Upper lobe of left lung (tissue), 6 donors: ENCODE results near the gene MTRR. TPM values are rescaled to one million over a fixed set of nuclear protein-coding genes. Genes with fewer than 3 reads are reported as not detected.

ENCODE experiments used
- ATAC-seq, 2 donors: fragments of 200-7000 bp; cut with Tn5 transposase; one replicate each; pipeline ENCODE4 v1.9.1; 2022; ENCODE audit warnings: mild to moderate bottlenecking in 2 of 2, moderate library complexity in 2 of 2; ENCODE audit not compliant: low FRiP score in 2 of 2
- DNase-seq, 2 donors: peaks; one replicate each; pipeline ENCODE4 v3.0.0-alpha.2; 2019 to 2020
- H3K27ac ChIP-seq, 4 donors: fragments of 200-600 bp; sonication (generic); one replicate each; pipeline ENCODE4 v1.5.1; 2016 to 2019
- H3K27me3 ChIP-seq, 4 donors: fragments of 200-600 bp; sonication (generic); one replicate each; pipeline ENCODE4 v1.5.1; 2017 to 2019
- H3K36me3 ChIP-seq, 4 donors: fragments of 200-600 bp; sonication (generic); one replicate each; pipeline ENCODE4 v1.5.1; 2016 to 2019
- H3K4me1 ChIP-seq, 4 donors: fragments of 200-600 bp; sonication (generic); one replicate each; pipeline ENCODE4 v1.5.1; 2018 to 2019
- H3K4me3 ChIP-seq, 4 donors: fragments of 200-600 bp; sonication (generic); one replicate each; pipeline ENCODE4 v1.5.1; 2017 to 2019; ENCODE audit warnings: mild to moderate bottlenecking in 2 of 4, moderate library complexity in 1 of 4
- H3K9me3 ChIP-seq, 4 donors: fragments of 200-600 bp; sonication (generic); one replicate each; pipeline ENCODE4 v1.5.1; 2018 to 2019
- EP300 ChIP-seq, 4 donors: sonication (generic); formaldehyde crosslinking; IDR thresholded peaks; one replicate each; pipeline ENCODE4 v1.5.1; 2017; ENCODE audit warnings: antibody characterized with exemption in 4 of 4, control low read depth in 2 of 4
- POLR2A ChIP-seq, 4 donors: fragments of 450-650 bp; IDR thresholded peaks; one replicate each; pipeline ENCODE4 v1.5.1; 2016 to 2017; ENCODE audit warnings: antibody characterized with exemption in 4 of 4, mild to moderate bottlenecking in 2 of 4
- POLR2AphosphoS5 ChIP-seq, 2 donors: sonication (generic); formaldehyde crosslinking; IDR thresholded peaks; one replicate each; pipeline ENCODE4 v1.5.1; 2017; ENCODE audit warnings: antibody characterized with exemption in 2 of 2
- WGBS, 2 donors: methylation state at CpG; one replicate each; pipeline ENCODE4 v1.1.5; 2017 to 2018; 5-methylcytosine and 5-hydroxymethylcytosine counted together
- total RNA-seq, 6 donors: library from RNA; depleted of rRNA in 4 of 6; stranded (reverse); fragments of >200 nt in 4 of 6; gene quantifications; one replicate each; pipeline versions ENCODE4 v1.1.0 to v1.2.1, GENCODE V29; 2016 to 2021
- TF ChIP-seq, protein P1 (sequence below), 6 experiments: fragments of 450-650 bp in 4 of 6; fragments of 200-600 bp in 2 of 6; sonication (generic) in 2 of 6; IDR thresholded peaks; one replicate each; pipeline ENCODE4 v1.5.1; 2016 to 2019; ENCODE audit warnings: antibody characterized with exemption in 6 of 6
- donor health status: DM: no; HTN: no; CAD: no; lungs with moderate emphysema.
- donor health status: DM: no; HTN: yes; CAD: no; lungs with severe emphysema.

MTRR gene
- total RNA-seq, 6 donors from 2014 or later: 91.1 to 157 (median 105) TPM

GRCh38 chr5:7857926-7858632 is 10.9 kb upstream of the MTRR start:
- Histone ChIP-seq H3K27me3 (no peaks in the 10 kb centered on the region), H3K27ac (no peak overlapping the region), H3K4me1 (no peaks in the 10 kb centered on the region), H3K4me3 (no peak overlapping the region), H3K36me3 (peaks cover 17 to 57% (median 27%) of the 10 kb centered on the region in 4 donors), H3K9me3 (no peaks in the 10 kb centered on the region)
- TF ChIP-seq EP300 (IDR thresholded peaks at IDR 0.05) (no peak), POLR2AphosphoS5 (IDR thresholded peaks at IDR 0.05) (no peak), POLR2A (IDR thresholded peaks at IDR 0.05) (no peak)
- TF ChIP-seq, protein P1, sequence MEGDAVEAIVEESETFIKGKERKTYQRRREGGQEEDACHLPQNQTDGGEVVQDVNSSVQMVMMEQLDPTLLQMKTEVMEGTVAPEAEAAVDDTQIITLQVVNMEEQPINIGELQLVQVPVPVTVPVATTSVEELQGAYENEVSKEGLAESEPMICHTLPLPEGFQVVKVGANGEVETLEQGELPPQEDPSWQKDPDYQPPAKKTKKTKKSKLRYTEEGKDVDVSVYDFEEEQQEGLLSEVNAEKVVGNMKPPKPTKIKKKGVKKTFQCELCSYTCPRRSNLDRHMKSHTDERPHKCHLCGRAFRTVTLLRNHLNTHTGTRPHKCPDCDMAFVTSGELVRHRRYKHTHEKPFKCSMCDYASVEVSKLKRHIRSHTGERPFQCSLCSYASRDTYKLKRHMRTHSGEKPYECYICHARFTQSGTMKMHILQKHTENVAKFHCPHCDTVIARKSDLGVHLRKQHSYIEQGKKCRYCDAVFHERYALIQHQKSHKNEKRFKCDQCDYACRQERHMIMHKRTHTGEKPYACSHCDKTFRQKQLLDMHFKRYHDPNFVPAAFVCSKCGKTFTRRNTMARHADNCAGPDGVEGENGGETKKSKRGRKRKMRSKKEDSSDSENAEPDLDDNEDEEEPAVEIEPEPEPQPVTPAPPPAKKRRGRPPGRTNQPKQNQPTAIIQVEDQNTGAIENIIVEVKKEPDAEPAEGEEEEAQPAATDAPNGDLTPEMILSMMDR (IDR thresholded peaks at IDR 0.05): no peak
- no peak for ATAC-seq
- DNase-seq: no peak
- WGBS, 2 donors: 66 to 67% methylated on average over 9 of the region's 9 CpGs

- DNase-seq (no peak), ATAC-seq (no peak)
- H3K4me1 ChIP-seq: peaks cover 15 to 25% (median 23%) of the 10 kb centered on the region in 4 donors
- WGBS, 2 donors: 91 to 94% methylated on average over 2 of the region's 2 CpGs
- H3K27ac ChIP-seq: no peak overlapping the region
- H3K36me3 ChIP-seq: peaks cover 0 to 32% (median 14%) of the 10 kb centered on the region in 4 donors
- no peaks in the 10 kb centered on the region for H3K9me3 ChIP-seq
- no peaks in the 10 kb centered on the region for H3K27me3 ChIP-seq
- no peak overlapping the region for H3K4me3 ChIP-seq
- TF ChIP-seq POLR2A (IDR thresholded peaks at IDR 0.05) (no peak), EP300 (IDR thresholded peaks at IDR 0.05) (no peak), POLR2AphosphoS5 (IDR thresholded peaks at IDR 0.05) (no peak)
- TF ChIP-seq, protein P1 (IDR thresholded peaks at IDR 0.05): no peak
These were observed 2.8 kb upstream of the MTRR start for GRCh38 chr5:7866196-7866595.

GRCh38 chr5:7867260-7867659 is 1.7 kb upstream of the MTRR start:
- Histone ChIP-seq H3K27me3 (no peaks in the 10 kb centered on the region), H3K4me3 (no peak overlapping the region), H3K27ac (no peak overlapping the region), H3K36me3 (peaks cover 0 to 27% (median 7%) of the 10 kb centered on the region in 4 donors), H3K9me3 (no peaks in the 10 kb centered on the region), H3K4me1 (peaks cover 21 to 33% (median 28%) of the 10 kb centered on the region in 4 donors)
- 64 to 77% methylated on average over 3 of the region's 3 CpGs for WGBS, 2 donors
- ATAC-seq (no peak), DNase-seq (no peak)
- TF ChIP-seq EP300 (IDR thresholded peaks at IDR 0.05) (no peak), POLR2AphosphoS5 (IDR thresholded peaks at IDR 0.05) (no peak), POLR2A (IDR thresholded peaks at IDR 0.05) (no peak)
- TF ChIP-seq, protein P1 (IDR thresholded peaks at IDR 0.05): no peak

DNA sequence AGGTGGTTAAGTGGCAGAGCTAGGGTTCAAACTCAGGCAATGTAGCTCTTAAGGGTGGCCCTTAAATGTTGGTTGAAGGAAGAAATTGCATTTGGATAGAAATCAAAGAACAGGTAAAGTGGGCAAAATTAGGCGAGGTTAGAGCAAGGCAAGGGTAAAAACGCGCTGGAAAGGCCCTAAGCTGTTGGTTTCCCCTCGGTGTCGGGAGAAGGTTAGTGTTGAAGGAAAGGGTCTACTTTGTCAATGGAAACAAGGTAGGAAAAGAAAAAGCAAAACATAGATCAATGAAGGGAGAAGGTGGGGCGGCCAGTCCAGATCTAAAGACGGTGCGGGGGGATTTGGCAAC is 548 bp upstream of the MTRR start:
- H3K4me1 ChIP-seq: peaks cover 21 to 43% (median 28%) of the 10 kb centered on the region in 4 donors
- H3K4me3 ChIP-seq: peak overlapping the region; percentile 71 to 99 (median 84)
- H3K27ac ChIP-seq: peak overlapping the region; percentile 82 to 91 (median 90)
- H3K9me3 ChIP-seq: no peaks in the 10 kb centered on the region
- H3K27me3 ChIP-seq: no peaks in the 10 kb centered on the region
- whole genome bisulfite sequencing, 2 donors: 0 to 1% methylated on average over 8 of the region's 8 CpGs
- DNase-seq: no peak
- peak in 1 of 2 donors; percentile 1 for ATAC-seq
- TF ChIP-seq POLR2AphosphoS5 (IDR thresholded peaks at IDR 0.05) (no peak), POLR2A (IDR thresholded peaks at IDR 0.05) (no peak), EP300 (IDR thresholded peaks at IDR 0.05) (no peak)
- TF ChIP-seq, protein P1 (IDR thresholded peaks at IDR 0.05): no peak
- H3K36me3 ChIP-seq: peaks cover 0 to 15% (median 1%) of the 10 kb centered on the region in 4 donors
